ENCODE measurements around the gene CNTNAP4.

GRCh38 chr16:76446251-76446650 is 169.1 kb downstream of the CNTNAP4 start:
- TF ChIP-seq TAF1 (IDR thresholded peaks at IDR 0.05; ENCODE audit: borderline replicate concordance, low read depth, low read length) (no peak), POLR2A (IDR thresholded peaks at IDR 0.05; ENCODE audit: low read depth, low read length) (no peak), POLR2AphosphoS5 (IDR thresholded peaks at IDR 0.05; ENCODE audit: low read depth, low read length) (no peak)
